HUES6 (cell line): ENCODE measurements around the gene NR2C2.
"Not testable (repeated sequence)": the region's sequence is repeated elsewhere in the genome, so short reads cannot be mapped to it uniquely, and the experiment has no call there.

ENCODE experiments used
- H3K27ac ChIP-seq: 2 replicates; pipeline ENCODE4 v1.7.0; 2013; ENCODE audit warnings: low read depth, mild to moderate bottlenecking, low read length, inconsistent platforms
- H3K27me3 ChIP-seq: 2 replicates; pipeline ENCODE4 v1.6.1; 2013; ENCODE audit warnings: low read length; ENCODE audit not compliant: control insufficient read depth, insufficient read depth
- H3K36me3 ChIP-seq: 2 replicates; pipeline ENCODE4 v1.6.1; 2013; ENCODE audit warnings: low read length; ENCODE audit not compliant: control insufficient read depth, insufficient read depth
- H3K4me1 ChIP-seq: 2 replicates; pipeline ENCODE4 v1.6.1; 2013; ENCODE audit warnings: low read length; ENCODE audit not compliant: control insufficient read depth, insufficient read depth
- H3K4me3 ChIP-seq: 2 replicates; pipeline ENCODE4 v1.5.1; 2013; ENCODE audit warnings: low read depth, low read length
- H3K9ac ChIP-seq: one replicate; pipeline ENCODE4 v1.6.1; 2013; ENCODE audit warnings: mild to moderate bottlenecking, low read length
- H3K9me3 ChIP-seq: 2 replicates; pipeline ENCODE4 v1.6.1; 2013; ENCODE audit warnings: low read depth, low read length; ENCODE audit not compliant: control insufficient read depth, insufficient read depth

NR2C2 gene

DNA sequence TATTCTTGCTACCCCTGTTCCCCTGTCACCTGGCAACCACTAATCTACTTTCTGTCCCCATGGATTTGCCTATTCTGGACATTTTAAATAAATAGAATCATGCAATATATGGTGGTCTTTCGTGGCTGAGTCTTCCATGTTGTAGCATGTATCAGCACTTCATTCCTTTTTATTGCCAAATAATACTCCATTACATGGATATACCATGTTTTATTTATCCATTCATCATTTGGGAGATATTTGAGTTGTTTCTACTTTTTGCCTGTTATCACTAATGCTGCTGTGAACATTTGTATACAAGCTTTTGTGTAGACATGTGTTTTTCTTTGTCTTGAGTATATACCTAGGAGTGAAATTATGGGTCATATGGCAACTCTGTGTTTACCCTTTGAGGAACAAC lies 50.6 kb downstream of the NR2C2 start:
- peaks cover 8% of the 10 kb centered on the region; the same call in 1 of the 2 replicates for H3K36me3 ChIP-seq
- H3K4me3 ChIP-seq = no peak overlapping the region
- no peaks in the 10 kb centered on the region for H3K27me3 ChIP-seq
- H3K27ac ChIP-seq = no peak overlapping the region
- no peak overlapping the region for H3K9ac ChIP-seq
- no peaks in the 10 kb centered on the region for H3K9me3 ChIP-seq
- no peaks in the 10 kb centered on the region for H3K4me1 ChIP-seq

DNA sequence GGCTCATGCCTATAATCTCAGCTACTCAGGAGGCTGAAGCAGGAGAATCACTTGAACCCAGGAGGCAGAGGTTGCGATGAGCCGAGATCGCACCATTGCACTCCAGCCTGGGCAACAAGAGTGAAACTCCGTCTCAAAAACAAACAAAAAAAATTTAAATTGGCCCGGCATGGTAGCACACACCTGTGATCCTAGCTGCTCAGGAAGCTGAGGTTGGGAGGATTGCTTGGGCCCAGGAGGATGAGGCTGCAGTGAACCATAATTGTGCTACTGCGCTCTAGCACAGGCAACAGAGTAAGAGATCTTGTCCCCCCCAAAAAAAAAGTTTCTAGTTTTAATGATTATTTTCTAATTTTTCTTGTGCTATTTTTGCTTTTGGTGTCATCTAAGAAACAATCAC lies 51.8 kb downstream of the NR2C2 start:
- not testable (repeated sequence) for H3K4me3 ChIP-seq

DNA sequence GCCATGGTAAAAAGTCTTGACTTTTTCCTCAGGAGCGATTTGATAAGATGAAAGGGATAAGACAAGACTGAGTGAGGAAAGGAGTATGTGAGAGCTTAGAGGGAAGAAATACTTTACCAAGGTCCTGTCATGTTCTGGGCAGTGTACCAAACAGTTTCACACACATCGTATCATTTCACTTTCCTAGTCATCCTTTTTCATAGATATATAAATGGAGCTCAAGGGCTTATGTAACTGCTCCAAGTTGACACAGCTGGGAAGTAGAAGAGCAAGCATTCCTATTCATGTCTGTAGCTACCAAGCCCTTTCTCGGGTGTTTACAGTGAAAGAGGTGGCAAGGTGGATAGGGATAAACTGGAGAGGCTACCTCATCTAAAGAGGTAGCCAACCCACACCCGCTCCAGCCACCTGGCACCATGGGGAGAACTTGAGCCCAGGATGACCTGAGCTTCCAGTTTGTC lies 60.3 kb downstream of the NR2C2 start:
- no peak overlapping the region for H3K4me3 ChIP-seq
- H3K9me3 ChIP-seq = no peaks in the 10 kb centered on the region
- peaks cover 40% of the 10 kb centered on the region for H3K36me3 ChIP-seq
- no peaks in the 10 kb centered on the region for H3K27me3 ChIP-seq
- H3K4me1 ChIP-seq = no peaks in the 10 kb centered on the region; the same call in 1 of the 2 replicates
- no peak overlapping the region for H3K9ac ChIP-seq
- no peak overlapping the region for H3K27ac ChIP-seq

More for the DNA sequence above, 51.8 kb downstream of the NR2C2 start:
- H3K9me3 ChIP-seq, H3K4me1 ChIP-seq, H3K27me3 ChIP-seq, H3K27ac ChIP-seq, H3K9ac ChIP-seq: not testable (repeated sequence)
- H3K36me3 ChIP-seq = peaks cover 15% of the 10 kb centered on the region; the same call in 1 of the 2 replicates

DNA sequence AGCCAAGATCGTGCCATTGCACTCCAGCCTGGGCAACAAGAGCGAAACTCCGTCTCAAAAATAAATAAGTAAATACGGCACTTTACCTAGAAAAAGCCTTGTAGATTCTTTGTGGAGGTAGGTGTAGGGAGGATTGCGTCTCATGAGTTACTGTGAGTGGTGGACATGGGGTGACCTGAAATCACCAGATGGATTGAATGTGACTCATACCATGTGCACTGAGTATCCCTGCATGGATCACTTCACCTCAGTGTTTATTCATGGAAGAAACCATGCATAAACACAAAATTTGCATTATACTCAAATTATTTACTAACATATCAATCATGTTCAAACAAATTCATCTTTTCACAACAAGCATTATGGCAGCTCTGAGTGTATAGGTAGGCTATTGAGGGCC lies 61.8 kb downstream of the NR2C2 start:
- H3K36me3 ChIP-seq = peaks cover 48% of the 10 kb centered on the region
- H3K27ac ChIP-seq = no peak overlapping the region
- no peaks in the 10 kb centered on the region for H3K27me3 ChIP-seq
- no peak overlapping the region for H3K4me3 ChIP-seq
- H3K4me1 ChIP-seq = no peaks in the 10 kb centered on the region
- H3K9me3 ChIP-seq = no peaks in the 10 kb centered on the region
- H3K9ac ChIP-seq = no peak overlapping the region

DNA sequence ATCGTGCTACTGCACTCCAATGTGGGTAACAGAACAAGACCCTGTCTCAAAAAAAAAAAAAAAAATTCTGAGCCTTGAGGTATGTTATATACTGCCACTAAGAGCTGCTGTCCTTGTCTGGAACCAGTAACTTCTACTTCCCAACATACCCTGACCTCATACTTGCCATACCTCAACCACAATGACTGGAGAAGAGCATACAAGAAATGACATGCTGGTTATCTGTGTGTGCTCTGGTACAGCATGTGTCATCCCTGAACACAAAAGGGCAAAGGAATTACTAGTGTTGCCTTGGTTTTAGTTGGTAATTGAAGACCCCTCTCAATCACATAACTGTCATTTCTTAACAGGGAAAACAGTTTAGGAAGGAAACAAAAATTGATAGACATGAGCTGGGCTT lies 63.3 kb downstream of the NR2C2 start:
- Histone ChIP-seq H3K4me1 (no peaks in the 10 kb centered on the region), H3K27ac (no peak overlapping the region), H3K9me3 (no peaks in the 10 kb centered on the region), H3K4me3 (no peak overlapping the region), H3K27me3 (no peaks in the 10 kb centered on the region), H3K36me3 (peaks cover 59% of the 10 kb centered on the region), H3K9ac (no peak overlapping the region)

DNA sequence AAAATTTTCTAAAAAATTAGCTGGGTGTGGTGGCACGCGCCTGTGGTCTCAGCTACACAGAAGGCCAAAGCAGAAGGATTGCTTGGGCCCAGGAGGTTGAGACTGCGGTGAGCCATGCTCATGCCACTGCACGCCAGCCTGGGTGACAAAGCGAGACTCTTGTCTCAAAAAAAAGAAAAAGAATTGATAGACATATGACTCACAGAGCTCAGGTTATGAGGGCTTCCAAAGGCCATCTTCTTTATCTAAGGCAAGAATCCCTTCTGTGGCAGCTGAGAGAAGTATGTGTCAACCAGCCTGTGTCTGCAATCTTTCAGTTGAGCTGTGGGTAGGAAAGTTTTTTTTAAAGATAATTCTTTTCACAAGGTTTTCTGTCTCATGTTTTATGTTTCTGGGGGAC lies 63.8 kb downstream of the NR2C2 start:
- Histone ChIP-seq H3K27ac (no peak overlapping the region), H3K27me3 (no peaks in the 10 kb centered on the region)

DNA sequence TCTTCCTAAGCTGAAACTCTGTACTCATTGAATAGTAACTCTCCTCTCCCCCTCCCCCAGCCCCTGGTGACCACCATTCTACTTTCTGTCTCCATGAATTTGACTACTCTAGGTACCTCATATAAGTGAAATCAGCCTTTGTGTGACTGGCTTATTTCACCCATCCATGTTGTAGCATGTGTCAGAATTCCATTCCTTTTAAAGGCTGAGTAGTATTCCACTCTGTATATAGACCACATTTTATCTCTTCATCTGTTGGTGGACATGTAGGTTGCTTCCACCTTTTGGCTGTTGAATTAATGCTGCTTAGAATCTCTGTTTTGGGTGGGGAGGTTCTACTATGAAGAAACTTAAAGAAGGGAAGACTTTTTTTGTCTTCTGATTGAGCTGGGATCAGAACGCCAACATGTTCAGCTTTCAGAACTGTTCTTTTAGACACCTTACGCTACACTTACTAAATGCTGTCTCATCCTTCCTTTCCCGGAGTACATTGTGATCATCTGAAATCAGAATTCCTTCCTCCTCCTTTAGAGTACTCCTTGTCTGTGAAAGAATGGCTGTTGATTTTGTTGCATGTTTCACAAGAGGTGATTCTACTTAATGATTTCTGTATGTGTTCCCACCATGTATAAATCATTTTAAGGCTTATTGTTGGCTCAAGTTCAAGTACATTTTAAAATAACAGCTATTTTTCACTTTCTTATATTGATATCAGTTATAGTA lies 67.4 kb downstream of the NR2C2 start:
- H3K9me3 ChIP-seq = no peaks in the 10 kb centered on the region
- peaks cover 74% of the 10 kb centered on the region for H3K36me3 ChIP-seq
- H3K9ac ChIP-seq = no peak overlapping the region
- H3K27ac ChIP-seq = no peak overlapping the region
- H3K4me1 ChIP-seq = no peaks in the 10 kb centered on the region
- no peaks in the 10 kb centered on the region for H3K27me3 ChIP-seq
- H3K4me3 ChIP-seq = no peak overlapping the region

More for the DNA sequence above, 63.8 kb downstream of the NR2C2 start:
- H3K9ac ChIP-seq = no peak overlapping the region
- H3K9me3 ChIP-seq = no peaks in the 10 kb centered on the region
- no peaks in the 10 kb centered on the region for H3K4me1 ChIP-seq
- H3K36me3 ChIP-seq = peaks cover 62% of the 10 kb centered on the region
- no peak overlapping the region for H3K4me3 ChIP-seq

DNA sequence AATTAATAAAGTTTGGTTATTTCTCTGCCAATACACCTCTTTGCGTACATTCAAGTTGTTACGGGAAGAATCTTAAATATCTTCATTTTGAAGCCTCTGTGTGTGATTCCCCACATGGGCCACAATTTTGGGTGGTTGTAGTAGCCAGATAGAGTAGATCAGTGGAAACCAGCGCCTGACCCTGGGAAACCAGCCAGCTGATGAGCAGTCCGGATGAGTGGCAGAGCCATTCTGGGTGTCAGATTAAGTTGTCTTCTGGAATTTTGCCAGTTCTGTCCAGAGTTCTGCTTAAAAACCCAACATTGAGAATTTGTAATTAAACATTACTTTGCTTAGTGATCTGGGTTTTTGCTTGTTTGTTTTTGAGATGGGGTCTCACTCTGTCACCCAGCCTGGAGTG lies 68.1 kb downstream of the NR2C2 start:
- no peak overlapping the region for H3K9ac ChIP-seq
- H3K36me3 ChIP-seq = peaks cover 81% of the 10 kb centered on the region
- no peaks in the 10 kb centered on the region for H3K4me1 ChIP-seq
- H3K27me3 ChIP-seq = no peaks in the 10 kb centered on the region
- H3K9me3 ChIP-seq = no peaks in the 10 kb centered on the region
- no peak overlapping the region for H3K27ac ChIP-seq
- H3K4me3 ChIP-seq = no peak overlapping the region

DNA sequence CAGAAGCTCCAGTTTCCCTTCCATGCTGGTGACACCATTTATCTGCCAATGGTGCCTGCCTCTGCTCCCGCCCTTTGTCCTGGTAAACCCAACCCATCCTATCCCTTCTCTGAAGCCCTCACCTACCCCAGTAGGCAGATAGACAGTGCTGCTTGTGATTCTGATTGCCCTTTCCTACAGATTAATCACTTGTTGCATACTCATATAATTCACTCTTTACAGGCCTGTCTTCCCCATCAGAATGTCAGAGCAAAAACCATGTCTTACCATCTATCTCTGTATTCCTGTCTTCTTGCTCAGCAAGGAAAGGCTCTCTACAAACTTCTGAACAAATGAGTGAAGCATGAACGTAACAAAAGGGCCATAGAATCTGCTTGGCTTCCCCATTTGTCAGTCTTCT lies 69.8 kb downstream of the NR2C2 start:
- no peaks in the 10 kb centered on the region for H3K9me3 ChIP-seq
- H3K36me3 ChIP-seq = peaks cover 94% of the 10 kb centered on the region
- H3K27ac ChIP-seq = no peak overlapping the region
- H3K9ac ChIP-seq = no peak overlapping the region
- H3K27me3 ChIP-seq = no peaks in the 10 kb centered on the region
- no peaks in the 10 kb centered on the region for H3K4me1 ChIP-seq
- H3K4me3 ChIP-seq = no peak overlapping the region

DNA sequence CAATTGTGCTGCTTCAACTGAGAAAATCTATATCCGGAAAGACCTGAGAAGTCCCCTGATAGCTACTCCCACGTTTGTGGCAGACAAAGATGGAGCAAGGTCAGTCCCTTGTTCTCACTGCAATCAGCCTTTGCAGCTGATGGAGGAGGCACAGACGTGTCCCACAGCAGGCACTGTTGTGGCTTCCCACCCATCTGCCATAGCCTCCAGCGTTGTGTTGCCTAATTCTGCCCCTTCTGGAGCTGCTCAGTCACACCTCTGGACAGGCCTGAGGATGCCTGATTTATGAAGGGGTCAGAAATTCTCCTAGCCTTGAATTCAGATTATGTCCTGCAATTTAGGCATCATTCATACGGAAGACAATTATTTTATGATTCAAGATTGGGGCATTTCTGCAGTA lies 75.9 kb downstream of the NR2C2 start:
- Histone ChIP-seq H3K9me3 (no peaks in the 10 kb centered on the region), H3K9ac (no peak overlapping the region), H3K4me3 (no peak overlapping the region), H3K27me3 (no peaks in the 10 kb centered on the region), H3K36me3 (peaks cover 92% of the 10 kb centered on the region), H3K27ac (no peak overlapping the region), H3K4me1 (peaks cover 4% of the 10 kb centered on the region; the same call in 1 of the 2 replicates)

DNA sequence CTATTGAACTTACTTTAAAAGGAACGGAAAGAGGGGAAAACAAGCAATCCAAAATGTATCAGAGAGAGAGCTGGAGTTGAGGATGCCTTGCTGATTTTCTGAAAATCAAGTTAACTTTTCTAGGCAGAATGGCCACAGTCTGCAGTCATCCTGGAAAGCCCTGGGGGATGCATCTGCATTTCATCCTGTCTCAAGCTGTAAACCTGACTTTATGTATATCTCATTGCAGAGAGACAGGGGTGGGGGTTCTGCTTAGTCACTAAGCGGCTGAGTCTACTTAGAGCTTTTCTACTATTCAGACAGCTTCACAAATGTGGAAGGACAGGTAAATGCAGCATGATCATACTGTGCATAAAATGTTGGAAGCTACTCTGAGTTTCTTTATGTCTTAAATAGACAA lies 76.3 kb downstream of the NR2C2 start:
- H3K27me3 ChIP-seq = no peaks in the 10 kb centered on the region
- no peak overlapping the region for H3K27ac ChIP-seq
- peaks cover 93% of the 10 kb centered on the region for H3K36me3 ChIP-seq

More for the DNA sequence above, 76.3 kb downstream of the NR2C2 start:
- Histone ChIP-seq H3K4me3 (no peak overlapping the region), H3K4me1 (peaks cover 4% of the 10 kb centered on the region; the same call in 1 of the 2 replicates), H3K9ac (no peak overlapping the region), H3K9me3 (no peaks in the 10 kb centered on the region)
